ENCODE data around the gene TEX22. TPM values are rescaled to one million over a fixed set of nuclear protein-coding genes. Genes with fewer than 3 reads are reported as not detected.
A peak's percentile ranks its signal among the peaks of the same experiment; 100 is the strongest.

The TEX22 gene
- total RNA-seq, 1 donor from 2014 or later, result 0.99 TPM

DNA sequence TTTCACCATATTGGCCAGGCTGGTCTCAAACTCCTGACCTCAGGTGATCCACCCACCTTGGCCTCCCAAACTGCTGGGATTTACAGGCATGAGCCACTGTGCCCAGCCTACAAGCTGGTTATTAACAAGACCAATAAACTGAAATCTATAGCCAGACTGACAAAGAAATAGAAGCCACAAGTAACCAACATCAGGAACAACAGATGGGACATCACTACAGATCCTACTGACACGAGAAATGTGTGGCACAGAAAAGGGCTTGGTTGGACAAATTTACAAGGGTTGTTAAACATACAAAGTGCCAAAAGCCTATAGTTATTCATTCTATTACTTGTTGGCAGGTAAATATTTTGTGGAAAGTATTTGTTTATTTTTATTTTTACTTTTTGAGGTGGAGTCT lies 32.9 kb downstream of the TEX22 start:
- intact Hi-C loops (cut with micrococcal nuclease), result no loop called here
- Histone ChIP-seq H3K27me3 (ENCODE audit: low read depth) (no peaks in the 10 kb centered on the region), H3K27ac (replicated peaks) (peak overlapping the region; percentile 31), H3K4me1 (peaks cover 16% of the 10 kb centered on the region), H3K9me3 (replicated peaks) (peaks cover 19% of the 10 kb centered on the region), H3K4me3 (no peak overlapping the region), H3K36me3 (peaks cover 6% of the 10 kb centered on the region)
- DNase-seq, result no peak
- TF ChIP-seq, protein P1, sequence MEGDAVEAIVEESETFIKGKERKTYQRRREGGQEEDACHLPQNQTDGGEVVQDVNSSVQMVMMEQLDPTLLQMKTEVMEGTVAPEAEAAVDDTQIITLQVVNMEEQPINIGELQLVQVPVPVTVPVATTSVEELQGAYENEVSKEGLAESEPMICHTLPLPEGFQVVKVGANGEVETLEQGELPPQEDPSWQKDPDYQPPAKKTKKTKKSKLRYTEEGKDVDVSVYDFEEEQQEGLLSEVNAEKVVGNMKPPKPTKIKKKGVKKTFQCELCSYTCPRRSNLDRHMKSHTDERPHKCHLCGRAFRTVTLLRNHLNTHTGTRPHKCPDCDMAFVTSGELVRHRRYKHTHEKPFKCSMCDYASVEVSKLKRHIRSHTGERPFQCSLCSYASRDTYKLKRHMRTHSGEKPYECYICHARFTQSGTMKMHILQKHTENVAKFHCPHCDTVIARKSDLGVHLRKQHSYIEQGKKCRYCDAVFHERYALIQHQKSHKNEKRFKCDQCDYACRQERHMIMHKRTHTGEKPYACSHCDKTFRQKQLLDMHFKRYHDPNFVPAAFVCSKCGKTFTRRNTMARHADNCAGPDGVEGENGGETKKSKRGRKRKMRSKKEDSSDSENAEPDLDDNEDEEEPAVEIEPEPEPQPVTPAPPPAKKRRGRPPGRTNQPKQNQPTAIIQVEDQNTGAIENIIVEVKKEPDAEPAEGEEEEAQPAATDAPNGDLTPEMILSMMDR (IDR thresholded peaks at IDR 0.05; ENCODE audit: borderline replicate concordance), result no peak

DNA sequence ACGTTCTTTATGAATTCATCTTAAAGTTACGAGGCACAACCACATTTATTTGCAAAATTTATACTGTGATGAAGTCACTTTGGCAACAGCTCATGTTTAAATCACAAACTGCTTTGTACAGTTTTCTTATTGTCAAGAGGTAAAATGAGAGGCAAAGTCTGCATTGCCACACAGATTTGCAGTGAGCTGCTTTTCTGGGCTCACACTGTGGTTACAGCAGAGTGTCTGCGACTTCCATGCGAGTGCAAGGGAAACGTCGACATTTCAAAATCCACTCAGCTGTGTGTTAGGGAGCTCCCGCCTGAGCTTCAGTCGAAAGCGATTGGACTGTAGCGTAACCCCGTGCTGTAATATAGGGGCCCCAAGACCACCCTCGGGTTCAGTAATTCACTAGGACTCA lies 34.3 kb downstream of the TEX22 start:
- no peak for DNase-seq
- H3K4me3 ChIP-seq, result no peak overlapping the region
- H3K27me3 ChIP-seq (ENCODE audit: low read depth), result no peaks in the 10 kb centered on the region
- TF ChIP-seq, protein P1 (IDR thresholded peaks at IDR 0.05; ENCODE audit: borderline replicate concordance), result no peak
- peaks cover 7% of the 10 kb centered on the region for H3K36me3 ChIP-seq
- H3K4me1 ChIP-seq, result peaks cover 26% of the 10 kb centered on the region
- H3K27ac ChIP-seq (replicated peaks), result no peak overlapping the region
- intact Hi-C loops (cut with micrococcal nuclease), result no loop called here
- H3K9me3 ChIP-seq (replicated peaks), result peaks cover 13% of the 10 kb centered on the region

DNA sequence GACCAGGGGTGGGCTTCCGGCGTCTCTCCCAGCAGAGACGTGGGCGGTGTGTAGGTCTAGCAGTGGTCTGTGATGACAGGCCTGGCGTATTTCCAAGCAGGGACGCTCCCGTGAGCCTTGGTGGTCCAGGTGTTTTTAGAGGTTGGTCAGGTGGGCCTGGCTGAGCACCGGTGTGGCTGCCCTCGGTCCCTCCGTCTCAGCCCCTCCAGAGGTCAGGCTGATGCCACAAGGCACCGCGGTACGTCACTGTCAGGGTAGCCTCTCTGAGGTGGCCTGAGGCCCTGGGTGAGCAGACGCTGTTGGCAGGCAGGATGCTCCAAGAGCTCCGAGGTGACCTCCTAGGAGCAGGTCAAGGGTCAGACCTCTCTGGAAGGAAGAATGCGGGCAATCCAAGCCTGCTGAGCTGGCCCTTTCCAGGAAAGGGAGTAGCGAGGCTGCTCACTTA lies 34.8 kb downstream of the TEX22 start:
- DNase-seq, result no peak
- TF ChIP-seq, protein P1 (IDR thresholded peaks at IDR 0.05; ENCODE audit: borderline replicate concordance), result no peak
- Histone ChIP-seq H3K27me3 (ENCODE audit: low read depth) (no peaks in the 10 kb centered on the region), H3K4me1 (peaks cover 32% of the 10 kb centered on the region), H3K4me3 (no peak overlapping the region), H3K36me3 (peaks cover 7% of the 10 kb centered on the region), H3K27ac (replicated peaks) (no peak overlapping the region), H3K9me3 (replicated peaks) (peaks cover 13% of the 10 kb centered on the region)
- intact Hi-C loops (cut with micrococcal nuclease), result no loop called here

DNA sequence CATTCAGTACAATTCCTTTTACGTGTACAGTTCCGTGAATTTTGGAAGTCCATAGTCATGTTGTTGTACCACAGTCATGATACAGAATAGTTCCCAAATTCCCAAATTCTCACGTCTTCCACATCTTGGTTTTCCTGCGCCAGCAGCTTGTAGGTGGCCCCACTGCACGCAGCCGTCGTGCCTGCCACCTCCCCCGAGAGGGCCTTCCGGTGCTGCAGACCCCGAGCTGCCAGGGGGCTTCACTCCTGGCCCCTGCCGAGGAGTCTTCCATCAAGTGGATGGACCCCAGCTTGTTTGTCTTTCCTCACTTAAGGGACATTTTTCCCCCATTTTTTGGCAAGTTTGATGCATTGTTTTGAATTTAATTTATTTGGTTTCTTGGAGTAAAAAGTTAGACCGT lies 38.1 kb downstream of the TEX22 start:
- Histone ChIP-seq H3K9me3 (replicated peaks) (peaks cover 9% of the 10 kb centered on the region), H3K4me1 (peaks cover 28% of the 10 kb centered on the region), H3K27me3 (ENCODE audit: low read depth) (no peaks in the 10 kb centered on the region), H3K36me3 (peaks cover 14% of the 10 kb centered on the region), H3K4me3 (no peak overlapping the region), H3K27ac (replicated peaks) (no peak overlapping the region)
- TF ChIP-seq, protein P1 (IDR thresholded peaks at IDR 0.05; ENCODE audit: borderline replicate concordance), result no peak
- no peak for DNase-seq
- intact Hi-C loops (cut with micrococcal nuclease), result no loop called here

DNA sequence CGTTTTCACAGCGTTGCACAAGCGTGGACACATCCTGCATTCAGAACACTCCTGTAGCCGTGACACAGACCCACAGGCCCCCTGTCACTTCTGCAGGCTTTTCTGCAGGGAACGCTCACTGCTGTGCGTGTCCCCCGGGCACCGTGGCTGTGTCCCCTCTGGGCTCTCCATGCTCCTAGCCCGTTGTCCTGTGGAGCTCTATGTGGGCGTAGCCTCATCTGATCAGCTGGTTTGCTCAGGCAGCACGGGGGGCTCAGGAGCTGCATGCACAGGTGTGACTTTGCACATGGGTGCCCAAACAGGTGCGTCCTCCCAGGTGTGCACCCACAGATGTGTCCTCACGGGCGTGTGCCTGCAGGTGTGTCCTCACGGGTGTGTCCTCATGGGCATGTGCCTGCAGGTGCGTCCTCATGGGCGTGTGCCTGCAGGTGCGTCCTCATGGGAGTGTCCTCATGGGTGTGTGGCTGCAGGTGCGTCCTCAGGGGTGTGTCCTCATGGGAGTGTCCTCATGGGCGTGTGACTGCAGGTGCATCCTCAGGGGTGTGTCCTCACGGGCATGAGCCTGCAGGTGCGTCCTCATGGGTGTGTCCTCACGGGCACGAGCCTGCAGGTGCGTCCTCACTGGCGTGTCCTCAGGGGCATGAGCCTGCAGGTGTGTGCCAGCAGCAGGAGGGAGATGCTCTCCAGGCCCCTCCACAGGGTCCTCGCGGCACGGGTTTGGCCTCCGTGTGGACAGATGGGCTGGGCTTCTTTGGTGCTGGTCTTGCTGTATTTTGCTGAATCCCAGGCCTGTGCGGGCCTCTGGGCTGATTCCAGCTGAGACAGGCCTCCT lies 38.8 kb downstream of the TEX22 start:
- Histone ChIP-seq H3K9me3 (replicated peaks) (peaks cover 6% of the 10 kb centered on the region), H3K36me3 (peaks cover 14% of the 10 kb centered on the region), H3K4me1 (peaks cover 28% of the 10 kb centered on the region), H3K27ac (replicated peaks) (no peak overlapping the region), H3K27me3 (ENCODE audit: low read depth) (no peaks in the 10 kb centered on the region), H3K4me3 (no peak overlapping the region)
- no peak for DNase-seq
- intact Hi-C loops (cut with micrococcal nuclease), result no loop called here
- TF ChIP-seq, protein P1 (IDR thresholded peaks at IDR 0.05; ENCODE audit: borderline replicate concordance), result no peak
